Ecto neural progenitor cell (in vitro differentiated cells): ENCODE measurements around the gene HOXA3.
A peak's percentile ranks its signal among the peaks of the same experiment; 100 is the strongest.

ENCODE experiments used
- DNase-seq: peaks from one replicate; pipeline ENCODE4 v3.0.0-alpha.2; 2018; ENCODE audit warnings: low spot score

The HOXA3 gene

GRCh38 chr7:27165996-27166530, 13.7 kb upstream of the HOXA3 start:
- DNase-seq, result no peak

DNA sequence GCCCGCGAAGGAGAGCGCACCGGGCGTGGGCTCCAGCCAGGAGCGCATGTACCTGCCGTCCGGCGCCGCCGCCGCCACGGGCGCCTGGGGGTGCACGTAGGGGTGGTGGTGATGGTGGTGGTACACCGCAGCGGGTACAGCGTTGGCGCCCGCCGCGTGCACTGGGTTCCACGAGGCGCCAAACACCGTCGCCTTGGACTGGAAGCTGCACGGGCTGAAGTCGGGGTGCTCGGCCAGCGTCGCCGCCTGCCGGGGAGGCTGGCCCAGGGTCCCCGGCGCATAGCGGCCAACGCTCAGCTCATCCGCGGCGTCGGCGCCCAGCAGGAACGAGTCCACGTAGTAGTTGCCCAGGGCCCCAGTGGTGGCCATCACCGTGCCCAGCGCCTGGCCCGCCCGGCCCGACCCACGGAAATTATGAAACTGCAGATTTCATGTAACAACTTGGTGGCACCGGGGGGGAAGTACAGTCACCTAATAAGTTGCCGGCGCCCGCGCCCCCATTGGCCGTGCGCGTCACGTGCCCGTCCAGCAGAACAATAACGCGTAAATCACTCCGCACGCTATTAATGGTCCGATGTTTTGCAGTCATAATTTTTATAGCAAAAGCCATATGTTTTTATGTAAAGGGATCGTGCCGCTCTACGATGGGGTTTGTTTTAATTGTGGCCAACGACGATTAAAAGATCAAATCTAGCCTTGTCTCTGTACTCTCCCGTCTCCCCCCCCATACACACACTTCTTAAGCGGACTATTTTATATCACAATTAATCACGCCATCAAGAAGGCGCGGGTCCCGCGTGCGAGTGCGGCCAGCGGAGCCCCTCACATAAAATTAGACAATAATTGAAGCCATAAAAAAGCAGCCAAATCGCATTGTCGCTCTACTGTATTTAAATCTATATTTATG, 13.0 kb upstream of the HOXA3 start, which contains the start of gene HOXA9:
TSS of gene HOXA9 (minus strand) at position 449 of the 907 bp plus-strand sequence. CDS start at position 369, 80 bp downstream.
- DNase-seq, result no peak

DNA sequence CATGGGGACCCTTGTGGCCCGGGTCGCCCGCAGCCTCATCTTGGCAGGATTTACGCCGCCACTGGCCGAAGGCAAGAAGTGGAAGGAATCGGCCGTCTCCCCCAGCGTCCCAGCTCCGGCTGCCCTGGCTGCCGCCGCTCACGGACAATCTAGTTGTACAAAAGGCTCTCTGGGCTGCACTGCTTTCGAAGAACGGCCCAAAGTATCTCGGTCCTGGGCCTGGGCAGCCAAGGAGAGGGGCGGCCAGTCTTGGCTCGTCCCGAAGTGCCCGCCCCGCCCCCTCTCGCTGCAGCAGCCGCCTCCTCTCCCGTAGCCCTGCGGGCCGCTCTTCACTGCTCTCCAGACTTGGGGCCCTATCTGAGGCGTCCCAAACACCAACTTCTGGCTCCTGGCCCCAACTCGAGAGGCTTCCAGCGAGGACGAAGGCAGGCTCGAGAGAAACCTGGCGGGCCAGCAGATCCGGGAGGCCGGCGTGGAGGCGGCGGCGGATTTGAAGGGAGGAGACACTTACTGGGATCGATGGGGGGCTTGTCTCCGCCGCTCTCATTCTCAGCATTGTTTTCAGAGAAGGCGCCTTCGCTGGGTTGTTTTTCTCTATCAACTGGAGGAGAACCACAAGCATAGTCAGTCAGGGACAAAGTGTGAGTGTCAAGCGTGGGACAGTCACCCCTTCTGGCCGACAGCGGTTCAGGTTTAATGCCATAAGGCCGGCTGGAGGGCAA, 12.1 kb upstream of the HOXA3 start:
- peak; percentile 81 for DNase-seq

DNA sequence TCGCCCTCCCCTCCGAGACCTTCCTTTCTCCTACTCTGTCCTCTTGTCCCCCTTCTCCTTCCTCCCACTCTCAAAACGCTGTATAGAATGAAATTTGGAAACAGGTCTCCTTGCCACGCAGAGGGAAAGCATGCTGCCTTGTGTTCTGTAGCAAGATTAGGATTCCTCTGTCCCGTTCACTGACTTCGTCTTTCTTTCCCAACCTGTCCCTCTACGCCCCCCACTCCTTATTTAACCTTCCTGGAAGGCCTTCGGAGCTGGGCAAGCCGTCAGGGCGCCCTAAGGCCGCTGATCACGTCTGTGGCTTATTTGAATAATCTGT, 11.6 kb upstream of the HOXA3 start:
- no peak for DNase-seq

GRCh38 chr7:27163288-27164044, 11.1 kb upstream of the HOXA3 start:
- DNase-seq, result no peak

DNA sequence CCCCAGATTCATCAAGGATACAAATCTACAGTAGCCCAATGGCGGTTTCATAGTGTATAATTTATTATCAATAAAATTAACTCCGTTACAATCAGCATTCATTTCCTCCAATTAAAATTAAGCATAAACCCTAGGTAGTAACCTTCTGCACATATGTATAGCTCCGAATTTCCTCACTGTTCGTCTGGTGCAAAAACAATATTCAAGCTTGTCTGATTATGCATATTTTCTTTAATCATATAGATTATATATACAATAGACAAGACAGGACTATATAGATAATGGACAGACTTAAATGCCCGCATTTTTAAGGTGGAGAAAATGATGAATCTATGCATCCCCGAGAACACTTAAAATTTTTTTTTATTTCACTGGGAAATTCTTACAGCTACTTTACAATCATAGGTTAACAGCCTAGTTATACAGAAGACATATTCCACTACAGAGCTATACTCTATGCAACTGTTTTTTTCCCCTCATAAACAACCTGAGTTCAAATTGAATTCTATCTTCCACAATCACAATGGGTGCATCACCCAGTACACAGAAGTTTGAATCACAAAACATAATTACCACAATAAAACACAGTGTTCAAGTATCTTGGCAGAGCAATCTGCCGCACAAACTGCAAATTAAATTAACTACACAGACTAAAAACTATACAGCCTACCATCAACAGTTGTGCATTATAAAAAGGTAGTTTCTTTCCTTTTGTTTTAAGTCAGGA, 10.3 kb upstream of the HOXA3 start:
- no peak for DNase-seq

DNA sequence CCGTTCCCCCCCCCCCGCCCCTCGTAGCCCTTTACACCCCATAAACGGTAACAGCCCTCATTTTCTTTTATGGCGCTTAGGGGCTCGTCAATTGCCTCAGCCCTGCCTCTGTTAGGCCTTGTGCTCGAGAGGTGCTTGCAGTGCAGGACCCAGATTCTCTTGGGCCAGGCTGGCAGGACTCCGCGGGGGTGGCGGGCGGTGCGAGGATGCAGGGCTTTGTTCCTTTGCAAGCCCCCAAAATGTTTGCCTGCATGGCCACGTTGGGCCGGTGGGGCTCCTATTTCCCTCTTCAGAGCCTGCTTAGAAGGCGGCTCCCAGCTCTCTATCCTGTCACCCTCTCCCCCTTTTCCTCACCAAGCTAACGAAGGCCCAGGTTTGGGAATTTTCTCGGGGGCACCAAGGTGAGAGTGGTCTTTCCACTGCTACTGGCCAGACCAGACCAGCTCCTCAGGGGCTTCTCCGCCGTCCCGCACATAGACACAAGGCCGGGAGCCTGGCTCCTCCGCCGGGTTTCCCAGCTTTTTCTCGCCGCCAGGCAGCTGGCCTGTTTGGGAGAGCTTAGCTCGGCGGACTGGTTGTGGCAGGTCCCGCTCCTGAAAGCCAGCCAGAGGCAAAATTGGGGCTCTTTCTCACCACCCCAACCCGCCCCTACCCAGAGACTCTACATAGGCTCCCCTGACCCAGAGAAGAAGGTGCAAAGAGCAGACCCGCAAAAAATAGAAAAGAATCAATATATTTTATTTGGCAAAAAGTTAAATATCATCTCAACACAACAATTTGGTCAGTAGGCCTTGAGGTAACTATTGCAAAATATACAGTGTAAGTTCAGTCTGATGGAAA, 9.6 kb upstream of the HOXA3 start:
- DNase-seq, result no peak

DNA sequence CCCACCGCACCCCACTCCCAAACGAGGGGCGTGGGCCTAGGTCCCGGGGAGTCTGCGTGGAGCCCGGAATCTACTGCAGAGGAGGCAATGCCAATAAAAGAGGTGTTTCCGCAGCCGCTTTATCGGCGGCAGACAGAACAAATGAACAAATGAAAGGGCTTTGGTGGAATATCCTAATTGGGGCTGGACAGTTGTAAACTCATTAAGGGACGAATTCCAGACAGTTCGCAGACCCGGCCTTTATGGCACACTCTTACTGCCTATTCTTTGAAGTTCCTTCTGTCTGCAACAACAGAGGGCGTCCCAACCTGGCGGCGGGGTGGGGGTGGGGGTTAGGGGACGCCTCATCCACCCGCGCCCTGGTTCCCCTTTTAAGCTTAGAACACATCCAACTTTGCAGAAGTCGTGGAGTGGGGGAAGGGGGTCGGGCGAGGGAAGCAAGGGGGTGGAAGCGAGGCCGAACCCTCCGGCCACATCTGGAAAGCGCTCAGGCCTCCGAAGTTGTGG, 8.9 kb upstream of the HOXA3 start:
- no peak for DNase-seq

DNA sequence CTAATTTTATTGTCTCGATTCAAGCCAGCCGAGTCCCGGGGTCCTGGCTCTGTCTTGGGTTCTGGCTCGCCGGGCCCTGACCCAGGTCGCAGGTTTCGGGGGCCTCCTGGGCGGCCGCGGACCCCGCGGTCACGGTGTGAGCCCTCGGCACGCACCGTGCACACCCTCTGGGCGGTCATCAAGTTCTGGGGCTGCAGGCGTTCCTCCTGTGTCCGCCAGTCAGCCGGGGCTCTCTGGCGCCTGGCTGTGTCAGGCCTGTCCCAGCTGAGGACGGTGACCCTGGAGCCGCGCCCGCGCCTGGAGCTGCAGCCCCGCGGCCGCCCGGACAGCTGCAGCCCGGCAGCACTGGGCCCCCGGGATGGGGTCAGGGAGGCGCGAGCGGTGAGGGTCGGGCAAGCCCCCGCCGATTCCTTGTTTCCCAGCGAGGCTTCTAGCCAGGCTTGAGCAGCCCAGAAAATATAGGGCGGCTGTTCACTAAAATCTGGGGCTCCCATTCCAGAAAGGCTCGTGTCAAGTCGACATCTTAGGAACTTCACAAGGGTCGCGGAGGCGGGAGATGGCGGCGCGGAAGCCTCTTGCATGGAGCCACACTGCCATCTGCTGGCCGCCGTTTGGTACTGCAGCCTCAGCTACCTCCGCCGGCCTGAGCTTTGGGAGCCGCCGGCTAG, 8.3 kb upstream of the HOXA3 start:
- peak; percentile 94 for DNase-seq

- DNase-seq, result no peak
Measured at GRCh38 chr7:27160145-27160545, 7.8 kb upstream of the HOXA3 start.

DNA sequence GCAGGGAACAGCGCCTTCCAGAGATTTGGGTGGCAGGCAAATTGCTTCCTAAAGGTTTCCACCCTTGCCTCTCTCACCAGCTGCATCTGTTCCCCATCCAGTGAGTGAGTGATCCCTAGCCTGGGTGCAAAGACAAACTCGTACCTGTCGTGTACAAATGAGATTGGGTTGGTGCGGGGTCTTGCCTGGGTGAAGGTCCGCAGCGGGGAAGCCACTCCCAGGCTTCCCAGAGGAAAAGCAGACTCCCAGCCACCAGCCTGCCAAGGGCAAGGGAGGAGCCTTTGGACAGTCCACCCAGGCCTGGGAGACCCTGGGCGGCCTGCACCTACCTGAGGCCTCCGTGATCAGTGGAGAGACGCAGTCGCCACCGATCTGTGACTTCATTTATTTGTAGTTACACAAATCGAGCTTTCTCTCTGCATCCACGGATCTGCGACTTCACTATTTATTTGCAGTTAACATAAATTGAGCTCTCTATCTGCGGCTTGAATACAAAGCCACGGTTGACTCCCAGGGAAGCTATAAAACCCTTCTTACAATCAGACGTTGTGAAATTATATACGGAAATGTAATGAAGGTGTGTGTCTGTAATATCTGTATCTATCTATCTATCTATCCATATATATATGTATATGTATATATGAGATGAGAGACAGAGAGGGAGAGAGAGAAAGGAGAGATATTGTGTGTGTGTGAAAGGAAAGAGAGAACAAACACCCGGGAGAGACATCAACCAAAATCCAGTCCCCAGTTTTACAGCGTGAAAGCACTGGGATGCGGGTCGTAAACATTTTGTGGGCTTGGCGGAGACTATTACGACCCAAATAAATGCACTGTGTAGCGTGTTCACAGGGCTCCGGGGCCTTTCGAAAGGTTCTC, 7.1 kb upstream of the HOXA3 start:
- no peak for DNase-seq

GRCh38 chr7:27158436-27159265, 6.3 kb upstream of the HOXA3 start:
- DNase-seq, result no peak

DNA sequence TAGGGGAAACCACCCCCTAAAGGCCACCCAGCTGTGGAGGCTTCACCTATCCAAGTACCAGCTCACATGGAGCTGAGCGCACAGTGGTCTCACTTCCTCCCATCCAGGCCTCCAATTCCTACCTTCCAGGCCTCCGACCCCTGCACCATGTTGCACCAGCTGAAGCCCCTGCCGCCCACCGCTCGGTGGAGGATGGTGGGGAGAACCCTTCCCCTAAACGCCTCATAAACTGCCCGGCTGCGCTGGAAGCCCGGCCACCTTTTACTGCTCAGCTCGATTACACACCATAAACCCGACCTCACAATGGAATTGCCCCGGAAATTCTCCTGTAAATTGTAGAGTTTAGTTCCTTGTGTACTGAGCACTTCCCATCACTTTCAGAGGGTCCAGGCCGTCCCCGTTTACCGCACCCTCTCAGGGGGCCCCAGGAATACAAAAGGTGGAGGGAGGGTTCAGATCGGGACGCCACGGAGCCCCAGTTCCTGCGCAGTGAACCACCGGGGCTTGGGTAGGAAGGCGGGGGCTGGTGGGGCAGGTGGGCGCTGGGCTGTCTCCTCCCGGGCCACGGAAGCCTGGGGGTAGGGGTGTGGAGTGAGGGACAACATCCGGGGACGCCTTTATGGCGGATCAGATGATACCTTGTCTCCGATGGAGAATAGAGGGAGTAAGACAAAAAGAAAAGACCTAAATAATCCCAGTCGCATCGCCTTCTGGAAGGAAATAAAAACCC, 5.5 kb upstream of the HOXA3 start:
- no peak for DNase-seq

DNA sequence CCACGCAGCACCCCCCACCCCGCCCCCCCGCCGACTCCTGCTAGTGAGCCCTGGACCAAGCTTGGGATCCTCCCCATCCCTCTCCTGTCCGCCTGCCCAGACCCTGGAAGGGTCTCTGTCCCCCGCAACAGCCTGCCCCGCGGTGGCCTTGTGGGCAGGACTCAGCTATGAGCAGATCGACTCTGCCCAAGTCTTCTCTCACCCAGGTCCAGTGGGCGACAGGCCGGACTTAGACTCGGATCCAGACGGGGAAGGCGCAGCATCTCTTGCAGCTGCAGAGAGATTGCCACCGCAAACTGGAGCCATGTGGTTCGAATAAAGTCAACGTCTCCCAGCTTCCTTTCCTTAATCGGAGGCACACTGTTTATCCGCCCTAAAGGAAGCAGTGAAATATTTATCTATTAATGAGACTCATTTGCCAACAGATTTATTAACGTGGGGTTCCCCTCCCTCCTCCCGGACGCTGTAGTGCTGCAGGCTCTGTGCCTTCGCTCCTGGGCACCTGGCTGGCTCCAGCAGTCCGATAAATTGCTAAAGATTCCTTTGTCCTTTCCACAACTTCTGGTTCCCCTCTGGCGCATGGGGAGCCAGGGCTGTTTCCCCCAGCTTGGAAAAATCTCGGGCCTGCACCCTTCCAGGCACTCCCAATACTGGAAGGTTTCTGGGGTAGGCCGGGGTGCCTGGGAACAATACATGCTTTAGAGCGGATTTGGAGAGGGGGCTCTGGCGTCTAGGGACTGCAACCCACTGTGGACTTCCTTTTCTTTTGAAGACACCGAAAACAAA, 4.7 kb upstream of the HOXA3 start:
- DNase-seq, result peak; percentile 52

DNA sequence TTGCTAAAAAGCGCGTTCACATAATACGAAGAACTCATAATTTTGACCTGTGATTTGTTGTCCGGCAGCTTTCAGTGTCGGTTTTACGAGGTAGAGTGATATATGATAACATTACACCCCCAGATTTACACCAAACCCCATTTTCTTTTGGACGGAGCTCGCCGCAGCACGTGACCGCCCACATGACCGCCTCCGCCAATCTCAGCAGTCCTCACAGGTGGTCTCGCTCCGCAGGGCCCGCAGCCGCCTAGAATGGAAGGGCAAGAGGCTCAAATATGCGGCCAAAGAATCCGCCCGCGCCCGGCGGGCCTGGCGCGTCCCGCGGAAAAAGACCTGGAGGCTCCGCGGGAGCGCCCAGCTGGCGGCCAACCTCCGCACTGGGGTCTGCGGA, 4.1 kb upstream of the HOXA3 start, which contains the start of gene HOXA7:
TSS of gene HOXA7 (minus strand) at position 168 of the 391 bp plus-strand sequence. CDS start at position 38, 130 bp downstream.
- peak; percentile 72 for DNase-seq

GRCh38 chr7:27155816-27156507, 3.6 kb upstream of the HOXA3 start:
- DNase-seq, result peak; percentile 54
